ENCODE measurements around the gene GPR141.

DNA sequence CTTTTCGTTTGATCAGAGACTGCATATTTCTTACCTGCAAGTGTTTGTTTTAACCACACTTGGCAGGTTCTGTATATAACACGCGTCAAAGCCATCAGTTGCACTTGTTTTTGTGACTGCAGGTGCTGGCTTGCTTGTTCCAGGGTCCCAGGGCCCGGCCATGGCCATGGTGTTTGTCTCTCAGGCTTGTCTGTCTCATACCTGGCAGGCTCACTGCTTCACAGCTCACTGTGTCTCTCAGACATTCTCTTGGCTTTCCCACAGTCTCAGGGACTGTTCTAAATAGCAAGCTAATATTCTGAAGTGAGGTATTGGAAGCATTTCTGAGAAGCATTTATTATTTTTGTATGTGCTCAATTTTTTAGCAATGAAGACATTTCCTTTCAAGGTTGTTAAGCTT, 46.9 kb downstream of the GPR141 start:
- TF ChIP-seq, protein P1, sequence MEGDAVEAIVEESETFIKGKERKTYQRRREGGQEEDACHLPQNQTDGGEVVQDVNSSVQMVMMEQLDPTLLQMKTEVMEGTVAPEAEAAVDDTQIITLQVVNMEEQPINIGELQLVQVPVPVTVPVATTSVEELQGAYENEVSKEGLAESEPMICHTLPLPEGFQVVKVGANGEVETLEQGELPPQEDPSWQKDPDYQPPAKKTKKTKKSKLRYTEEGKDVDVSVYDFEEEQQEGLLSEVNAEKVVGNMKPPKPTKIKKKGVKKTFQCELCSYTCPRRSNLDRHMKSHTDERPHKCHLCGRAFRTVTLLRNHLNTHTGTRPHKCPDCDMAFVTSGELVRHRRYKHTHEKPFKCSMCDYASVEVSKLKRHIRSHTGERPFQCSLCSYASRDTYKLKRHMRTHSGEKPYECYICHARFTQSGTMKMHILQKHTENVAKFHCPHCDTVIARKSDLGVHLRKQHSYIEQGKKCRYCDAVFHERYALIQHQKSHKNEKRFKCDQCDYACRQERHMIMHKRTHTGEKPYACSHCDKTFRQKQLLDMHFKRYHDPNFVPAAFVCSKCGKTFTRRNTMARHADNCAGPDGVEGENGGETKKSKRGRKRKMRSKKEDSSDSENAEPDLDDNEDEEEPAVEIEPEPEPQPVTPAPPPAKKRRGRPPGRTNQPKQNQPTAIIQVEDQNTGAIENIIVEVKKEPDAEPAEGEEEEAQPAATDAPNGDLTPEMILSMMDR (IDR thresholded peaks at IDR 0.05; ENCODE audit: extremely low read depth in 1 of 2, insufficient read depth in 1 of 2, low read depth in 1 of 2, low read length in 2 of 2) = no peak
- TF ChIP-seq POLR2A (IDR thresholded peaks at IDR 0.05; ENCODE audit: low read depth, low read length) (no peak), EZH2 (IDR thresholded peaks at IDR 0.05; ENCODE audit: borderline replicate concordance, low read depth, low read length, severe bottlenecking) (no peak), POLR2AphosphoS5 (IDR thresholded peaks at IDR 0.05; ENCODE audit: insufficient read depth, low read depth, low read length) (no peak)
